ENCODE data around the gene TMEM176A. TPM values are rescaled to one million over a fixed set of nuclear protein-coding genes. Genes with fewer than 3 reads are reported as not detected.

Gene TMEM176A
- total RNA-seq, 1 donor = not detected

DNA sequence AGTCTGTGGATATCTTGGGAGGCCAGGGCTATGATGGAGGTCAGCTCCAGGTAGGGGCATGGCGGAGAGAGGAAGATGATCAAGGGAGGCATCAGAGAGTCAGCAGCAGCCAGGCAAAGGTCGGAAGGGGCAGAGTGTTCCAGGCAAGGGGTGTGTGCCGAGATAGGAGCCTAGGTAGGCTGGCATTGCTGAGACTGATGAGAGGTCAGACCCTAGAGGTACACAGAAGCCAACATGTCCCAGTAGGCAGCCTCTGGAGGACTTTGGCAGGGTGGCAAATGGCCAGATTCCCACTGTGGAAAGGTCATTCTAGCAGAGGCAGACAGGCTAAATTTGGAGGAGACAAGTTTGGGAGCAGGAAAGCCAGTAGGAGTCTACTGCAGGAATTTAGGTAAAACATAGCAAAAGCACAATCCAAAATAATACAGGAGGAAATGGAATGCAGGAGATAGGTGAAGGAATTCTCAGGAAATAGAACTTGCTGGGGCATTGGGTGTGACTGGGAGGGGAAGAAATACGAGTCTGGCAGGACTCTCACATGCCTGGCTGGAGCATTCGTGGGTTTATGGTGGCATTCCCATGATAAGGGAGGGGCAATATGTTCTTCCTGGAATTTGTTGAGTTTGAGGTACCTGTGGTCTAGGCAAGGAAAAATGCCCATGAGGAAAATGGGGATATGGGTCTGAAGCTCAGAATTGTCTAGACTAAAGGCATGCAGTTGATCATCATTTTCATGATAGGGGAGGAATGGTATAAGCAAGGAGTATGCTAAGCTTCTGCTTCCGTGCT, 25.7 kb downstream of the TMEM176A start:
- no peak for DNase-seq (ENCODE audit: low read depth)
- no peak overlapping the region for H3K4me3 ChIP-seq (ENCODE audit: low read depth, low read length)
- TF ChIP-seq, protein P1, sequence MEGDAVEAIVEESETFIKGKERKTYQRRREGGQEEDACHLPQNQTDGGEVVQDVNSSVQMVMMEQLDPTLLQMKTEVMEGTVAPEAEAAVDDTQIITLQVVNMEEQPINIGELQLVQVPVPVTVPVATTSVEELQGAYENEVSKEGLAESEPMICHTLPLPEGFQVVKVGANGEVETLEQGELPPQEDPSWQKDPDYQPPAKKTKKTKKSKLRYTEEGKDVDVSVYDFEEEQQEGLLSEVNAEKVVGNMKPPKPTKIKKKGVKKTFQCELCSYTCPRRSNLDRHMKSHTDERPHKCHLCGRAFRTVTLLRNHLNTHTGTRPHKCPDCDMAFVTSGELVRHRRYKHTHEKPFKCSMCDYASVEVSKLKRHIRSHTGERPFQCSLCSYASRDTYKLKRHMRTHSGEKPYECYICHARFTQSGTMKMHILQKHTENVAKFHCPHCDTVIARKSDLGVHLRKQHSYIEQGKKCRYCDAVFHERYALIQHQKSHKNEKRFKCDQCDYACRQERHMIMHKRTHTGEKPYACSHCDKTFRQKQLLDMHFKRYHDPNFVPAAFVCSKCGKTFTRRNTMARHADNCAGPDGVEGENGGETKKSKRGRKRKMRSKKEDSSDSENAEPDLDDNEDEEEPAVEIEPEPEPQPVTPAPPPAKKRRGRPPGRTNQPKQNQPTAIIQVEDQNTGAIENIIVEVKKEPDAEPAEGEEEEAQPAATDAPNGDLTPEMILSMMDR (IDR thresholded peaks at IDR 0.05; ENCODE audit: insufficient read depth, low read depth, low read length) = no peak

DNA sequence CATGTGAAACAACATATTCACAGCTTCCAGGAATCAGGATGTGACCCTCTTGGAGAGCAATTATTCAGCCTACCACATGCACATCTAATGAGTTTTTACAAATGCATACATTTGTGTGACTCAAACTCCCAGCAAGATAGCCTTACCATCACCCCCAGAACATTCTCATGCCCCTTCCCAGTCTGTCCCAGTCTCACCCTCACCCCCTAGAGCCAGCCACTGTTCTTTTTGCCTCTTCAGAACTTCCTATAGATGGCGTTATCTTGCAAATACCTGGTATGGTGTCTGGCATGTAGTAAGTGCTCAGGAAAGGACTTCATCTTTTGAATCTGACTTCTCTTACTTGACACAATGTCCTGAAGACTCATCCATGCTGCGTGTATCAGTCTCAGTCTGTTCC, 27.8 kb downstream of the TMEM176A start:
- H3K4me3 ChIP-seq (ENCODE audit: low read depth, low read length) = no peak overlapping the region
- TF ChIP-seq, protein P1 (IDR thresholded peaks at IDR 0.05; ENCODE audit: insufficient read depth, low read depth, low read length) = no peak
- no peak for DNase-seq (ENCODE audit: low read depth)

DNA sequence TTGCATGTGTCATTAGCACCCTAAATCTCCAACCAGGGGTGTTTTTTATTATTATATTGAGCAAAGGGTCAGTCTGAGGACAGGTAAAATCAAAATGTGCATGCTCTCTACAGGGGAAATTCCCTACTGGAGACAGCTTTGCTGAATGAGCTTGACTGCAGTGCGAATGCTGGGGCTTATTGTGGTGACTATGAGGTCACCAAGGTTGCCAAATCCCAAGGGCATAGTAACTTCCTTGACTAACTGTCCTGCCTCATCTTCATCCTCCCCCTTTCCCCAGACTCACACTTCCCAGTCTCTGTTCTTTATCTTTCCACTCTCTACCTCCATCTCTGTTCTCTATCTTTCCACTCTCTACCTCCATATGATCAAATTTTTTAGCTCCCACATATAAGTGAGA, 28.9 kb downstream of the TMEM176A start:
- H3K4me3 ChIP-seq (ENCODE audit: low read depth, low read length) = no peak overlapping the region
- DNase-seq (ENCODE audit: low read depth) = no peak
- TF ChIP-seq, protein P1 (IDR thresholded peaks at IDR 0.05; ENCODE audit: insufficient read depth, low read depth, low read length) = no peak

GRCh38 chr7:150830937-150831336, 30.4 kb downstream of the TMEM176A start:
- no peak overlapping the region for H3K4me3 ChIP-seq (ENCODE audit: low read depth, low read length)
- no peak for DNase-seq (ENCODE audit: low read depth)
- TF ChIP-seq, protein P1 (IDR thresholded peaks at IDR 0.05; ENCODE audit: insufficient read depth, low read depth, low read length) = no peak

- TF ChIP-seq, protein P1 (IDR thresholded peaks at IDR 0.05; ENCODE audit: insufficient read depth, low read depth, low read length) = no peak
- no peak for DNase-seq (ENCODE audit: low read depth)
- H3K4me3 ChIP-seq (ENCODE audit: low read depth, low read length) = no peak overlapping the region
These were observed 31.3 kb downstream of the TMEM176A start for GRCh38 chr7:150831851-150832250.

- TF ChIP-seq, protein P1 (IDR thresholded peaks at IDR 0.05; ENCODE audit: insufficient read depth, low read depth, low read length) = no peak
- DNase-seq (ENCODE audit: low read depth) = no peak
- H3K4me3 ChIP-seq (ENCODE audit: low read depth, low read length) = no peak overlapping the region
These were observed 34.5 kb downstream of the TMEM176A start for GRCh38 chr7:150835019-150835418.
